ENCODE measurements around the gene C13orf46. TPM values are rescaled to one million over a fixed set of nuclear protein-coding genes. Genes with fewer than 3 reads are reported as not detected.

C13orf46 gene
- total RNA-seq, 8 experiments from 2014 or later = 0.08 to 1.0 (median 0.27) TPM

GRCh38 chr13:114015969-114016295 is 42.1 kb upstream of the C13orf46 start:
- no peak overlapping the region for H3K27ac ChIP-seq
- peaks cover 7 to 8% of the 10 kb centered on the region in 2 donors for H3K4me1 ChIP-seq (replicated peaks in 1 of 2)
- peak in 2 of 8 experiments; percentile 10 to 12 for ATAC-seq (replicated peaks in 6 of 8)
- no peak overlapping the region for H3K4me3 ChIP-seq
- 84 to 100% methylated on average over 1 to 5 of the region's 11 CpGs; no CpG with 5 or more reads in 8 of the 10 experiments for WGBS, 10 experiments
- in situ Hi-C loops (cut with MboI; ENCODE audit: low pct_unique_long_range_greater_than_20kb in 2 of 9, low sequenced_read_pairs in 9 of 9, unreplicated experiment in 9 of 9) = no loop called here

DNA sequence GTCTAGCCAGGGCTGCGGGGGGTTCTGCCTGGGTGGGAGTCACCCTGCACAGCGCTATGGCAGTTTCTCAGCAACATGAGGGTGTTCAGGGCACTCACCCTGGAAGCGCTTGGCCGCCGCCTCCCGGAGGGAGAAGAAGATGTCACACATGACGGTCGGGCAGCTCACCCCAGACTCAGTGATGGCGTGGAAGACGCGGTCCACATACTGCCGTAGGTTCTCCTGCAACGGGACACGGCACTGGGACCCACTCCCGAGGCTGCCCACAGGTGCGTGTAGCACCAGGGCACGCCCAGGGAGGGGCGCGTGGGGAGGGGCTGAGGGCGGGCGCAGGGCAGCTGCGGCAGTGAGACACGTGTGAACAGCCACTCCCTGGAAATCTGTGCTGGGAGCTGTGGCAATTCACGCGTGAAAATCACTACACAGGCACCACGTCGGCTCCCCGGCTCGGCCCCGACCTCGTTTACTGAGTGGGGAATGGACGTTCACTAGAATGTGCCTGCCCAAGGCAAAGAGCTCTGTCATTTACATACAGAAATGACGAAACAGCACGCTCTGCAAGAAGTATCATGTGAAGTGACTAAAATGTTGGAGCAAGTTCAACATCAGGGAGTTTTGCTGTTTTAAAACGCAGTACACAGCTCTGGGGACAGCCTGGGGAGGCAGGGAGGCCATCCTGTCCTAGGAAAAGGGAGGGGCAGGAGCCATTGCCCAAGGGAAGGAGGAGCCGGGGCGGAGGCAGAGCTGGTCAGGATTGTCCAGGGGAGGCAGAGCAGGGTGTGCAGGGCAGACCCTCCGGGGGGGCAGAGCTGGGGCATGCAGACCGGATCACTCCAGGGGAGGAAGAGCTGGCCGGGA is 41.5 kb upstream of the C13orf46 start:
- peaks cover 6 to 8% of the 10 kb centered on the region in 2 donors for H3K4me1 ChIP-seq (replicated peaks in 1 of 2)
- H3K27ac ChIP-seq = no peak overlapping the region
- in situ Hi-C loops (cut with MboI; ENCODE audit: low pct_unique_long_range_greater_than_20kb in 2 of 9, low sequenced_read_pairs in 9 of 9, unreplicated experiment in 9 of 9) = no loop called here
- peak in 7 of 8 experiments; percentile 18 to 93 (median 72) for ATAC-seq (replicated peaks in 6 of 8)
- no peak overlapping the region for H3K4me3 ChIP-seq
- 64 to 100% (median 83%) methylated on average over 1 to 5 of the region's 40 CpGs; no CpG with 5 or more reads in 6 of the 10 experiments for WGBS, 10 experiments

DNA sequence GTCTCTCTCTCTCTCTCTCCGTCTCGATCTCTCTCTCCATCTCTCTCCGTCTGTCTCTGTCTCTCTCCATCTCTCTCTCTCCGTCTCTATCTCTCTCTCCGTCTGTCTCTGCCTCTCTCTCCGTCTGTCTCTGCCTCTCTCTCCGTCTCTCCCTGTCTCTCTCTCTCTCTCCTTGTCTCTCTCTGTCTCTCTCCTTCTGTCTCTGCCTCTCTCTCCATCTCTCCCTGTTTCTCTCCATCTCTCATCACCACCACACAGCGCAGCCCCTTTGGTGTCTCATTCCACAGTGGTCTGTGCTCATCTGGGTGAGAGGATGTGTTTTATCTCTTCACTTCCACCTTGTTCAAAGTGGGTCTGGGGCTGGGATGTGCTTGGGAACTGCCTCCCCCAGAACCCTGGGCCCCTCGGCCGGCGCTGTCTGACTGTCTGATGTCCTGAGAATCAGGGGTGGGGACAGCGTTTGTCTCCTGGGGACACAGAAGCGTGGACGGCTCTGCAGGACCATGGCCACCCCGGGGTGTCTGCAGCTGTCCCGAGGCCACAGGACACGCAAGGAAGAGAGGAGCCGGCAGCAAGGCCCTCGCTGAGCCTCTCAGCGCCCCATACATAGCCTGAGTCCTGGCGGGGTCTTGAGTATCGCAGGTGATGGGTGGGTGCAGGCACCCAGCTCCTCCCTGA is 40.2 kb upstream of the C13orf46 start:
- Histone ChIP-seq H3K27ac (no peak overlapping the region), H3K4me3 (no peak overlapping the region), H3K4me1 (replicated peaks in 1 of 2) (peaks cover 3 to 8% of the 10 kb centered on the region in 2 donors)
- ATAC-seq (replicated peaks in 6 of 8) = no peak
- 89 to 100% (median 95%) methylated on average over 2 to 12 of the region's 22 CpGs for WGBS, 10 experiments
- in situ Hi-C loops (cut with MboI; ENCODE audit: low pct_unique_long_range_greater_than_20kb in 2 of 9, low sequenced_read_pairs in 9 of 9, unreplicated experiment in 9 of 9) = no loop called here

- H3K4me3 ChIP-seq = no peak overlapping the region
- ATAC-seq (replicated peaks in 6 of 8) = no peak
- H3K4me1 ChIP-seq (replicated peaks in 1 of 2) = peaks cover 3 to 8% of the 10 kb centered on the region in 2 donors
- 60 to 100% (median 73%) methylated on average over 1 to 4 of the region's 4 CpGs for WGBS, 10 experiments
- in situ Hi-C loops (cut with MboI; ENCODE audit: low pct_unique_long_range_greater_than_20kb in 2 of 9, low sequenced_read_pairs in 9 of 9, unreplicated experiment in 9 of 9) = no loop called here
- no peak overlapping the region for H3K27ac ChIP-seq
These were observed 39.5 kb upstream of the C13orf46 start for GRCh38 chr13:114013336-114013735.

DNA sequence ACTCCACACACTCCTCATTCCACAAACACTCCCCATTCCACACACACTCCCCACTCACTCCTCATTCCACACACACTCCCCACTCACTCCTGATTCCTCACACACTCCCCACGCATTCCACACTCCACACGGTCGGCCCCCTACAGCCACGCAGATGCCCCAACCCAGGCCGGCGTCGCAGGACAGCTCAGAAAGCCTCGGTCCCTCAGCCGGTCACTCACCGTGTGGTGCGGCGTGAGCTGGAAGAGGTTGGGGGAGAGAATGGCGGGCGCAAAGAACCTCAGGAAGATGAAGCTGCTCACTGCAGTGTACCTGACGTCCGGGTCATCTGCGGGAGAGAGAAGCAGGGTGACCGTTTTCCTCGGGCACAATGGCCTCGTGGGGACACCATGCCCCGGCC is 39.0 kb upstream of the C13orf46 start:
- 83 to 98% (median 93%) methylated on average over 1 to 11 of the region's 21 CpGs; no CpG with 5 or more reads in 1 of the 10 experiments for WGBS, 10 experiments
- ATAC-seq (replicated peaks in 6 of 8) = no peak
- Histone ChIP-seq H3K4me3 (no peak overlapping the region), H3K27ac (no peak overlapping the region), H3K4me1 (replicated peaks in 1 of 2) (peaks cover 3 to 8% of the 10 kb centered on the region in 2 donors)
- in situ Hi-C loops (cut with MboI; ENCODE audit: low pct_unique_long_range_greater_than_20kb in 2 of 9, low sequenced_read_pairs in 9 of 9, unreplicated experiment in 9 of 9) = no loop called here

GRCh38 chr13:114012141-114012540 is 38.3 kb upstream of the C13orf46 start:
- Histone ChIP-seq H3K4me3 (no peak overlapping the region), H3K27ac (no peak overlapping the region), H3K4me1 (replicated peaks in 1 of 2) (peaks cover 3 to 8% of the 10 kb centered on the region in 2 donors)
- WGBS, 10 experiments = 89 to 97% (median 93%) methylated on average over 3 to 6 of the region's 17 CpGs; no CpG with 5 or more reads in 6 of the 10 experiments
- in situ Hi-C loops (cut with MboI; ENCODE audit: low pct_unique_long_range_greater_than_20kb in 2 of 9, low sequenced_read_pairs in 9 of 9, unreplicated experiment in 9 of 9) = no loop called here
- ATAC-seq (replicated peaks in 6 of 8) = no peak

DNA sequence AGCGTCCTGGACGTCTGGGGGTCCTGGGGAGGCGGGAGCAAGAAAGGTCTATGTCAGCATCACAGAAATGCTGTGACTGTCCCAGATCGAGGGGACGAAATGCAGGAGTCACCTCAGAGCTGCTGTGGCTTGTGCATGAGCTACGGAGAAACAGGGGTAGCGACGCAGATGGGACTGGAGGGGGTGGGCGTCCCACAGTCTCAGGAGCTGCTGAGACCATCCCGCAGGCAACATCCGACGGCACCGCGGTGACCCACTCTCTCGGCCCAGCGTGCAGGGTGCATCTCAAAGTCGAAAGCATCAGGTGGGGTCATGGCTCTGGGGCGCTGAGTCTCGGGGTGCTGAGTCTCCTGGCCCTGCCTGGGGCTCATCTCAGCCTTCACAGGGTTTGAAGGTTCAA is 37.4 kb upstream of the C13orf46 start:
- 67 to 100% (median 97%) methylated on average over 3 to 5 of the region's 19 CpGs; no CpG with 5 or more reads in 7 of the 10 experiments for WGBS, 10 experiments
- H3K4me3 ChIP-seq = no peak overlapping the region
- no peak overlapping the region for H3K27ac ChIP-seq
- peaks cover 3 to 8% of the 10 kb centered on the region in 2 donors for H3K4me1 ChIP-seq (replicated peaks in 1 of 2)
- ATAC-seq (replicated peaks in 6 of 8) = no peak
- in situ Hi-C loops (cut with MboI; ENCODE audit: low pct_unique_long_range_greater_than_20kb in 2 of 9, low sequenced_read_pairs in 9 of 9, unreplicated experiment in 9 of 9) = no loop called here

DNA sequence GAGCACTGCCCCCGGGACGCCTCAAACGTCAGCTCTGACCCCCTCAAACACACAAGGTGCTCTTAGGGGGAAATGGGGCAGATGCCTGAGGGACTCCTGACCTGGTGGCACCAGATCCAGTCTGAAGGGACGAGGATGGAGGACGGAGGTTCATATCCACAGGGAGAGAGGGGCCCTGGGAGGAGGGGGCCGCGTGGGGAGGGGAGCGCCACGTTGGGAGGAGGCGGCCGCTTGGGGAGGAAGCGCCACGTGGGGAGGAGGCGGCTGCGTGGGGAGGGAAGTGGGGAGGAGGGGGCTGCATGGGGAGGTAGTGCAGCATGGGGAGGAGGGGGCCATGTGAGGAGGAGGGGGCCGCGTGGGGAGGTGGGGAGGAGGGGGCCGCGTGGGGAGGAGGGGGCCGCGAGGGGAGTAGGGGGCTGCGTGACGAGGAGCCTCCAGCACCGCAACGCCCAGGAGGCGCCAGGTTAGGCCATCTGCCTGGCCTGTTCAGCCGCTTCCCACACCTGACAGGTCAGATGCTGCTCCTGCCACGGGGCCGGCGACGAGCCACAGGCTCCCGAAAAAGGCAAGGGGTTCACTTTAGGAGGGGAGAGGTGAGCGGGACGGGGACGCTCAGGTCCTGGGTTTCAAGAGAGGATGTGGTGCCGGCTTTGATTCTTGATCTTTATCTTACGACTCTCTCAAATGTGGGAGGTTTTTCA is 36.7 kb upstream of the C13orf46 start:
- WGBS, 10 experiments = 95 to 100% (median 100%) methylated on average over 1 to 7 of the region's 37 CpGs; no CpG with 5 or more reads in 4 of the 10 experiments
- Histone ChIP-seq H3K27ac (no peak overlapping the region), H3K4me3 (no peak overlapping the region), H3K4me1 (replicated peaks in 1 of 2) (peaks cover 0 to 4% of the 10 kb centered on the region in 2 donors)
- in situ Hi-C loops (cut with MboI; ENCODE audit: low pct_unique_long_range_greater_than_20kb in 2 of 9, low sequenced_read_pairs in 9 of 9, unreplicated experiment in 9 of 9) = no loop called here
- ATAC-seq (replicated peaks in 6 of 8) = no peak

DNA sequence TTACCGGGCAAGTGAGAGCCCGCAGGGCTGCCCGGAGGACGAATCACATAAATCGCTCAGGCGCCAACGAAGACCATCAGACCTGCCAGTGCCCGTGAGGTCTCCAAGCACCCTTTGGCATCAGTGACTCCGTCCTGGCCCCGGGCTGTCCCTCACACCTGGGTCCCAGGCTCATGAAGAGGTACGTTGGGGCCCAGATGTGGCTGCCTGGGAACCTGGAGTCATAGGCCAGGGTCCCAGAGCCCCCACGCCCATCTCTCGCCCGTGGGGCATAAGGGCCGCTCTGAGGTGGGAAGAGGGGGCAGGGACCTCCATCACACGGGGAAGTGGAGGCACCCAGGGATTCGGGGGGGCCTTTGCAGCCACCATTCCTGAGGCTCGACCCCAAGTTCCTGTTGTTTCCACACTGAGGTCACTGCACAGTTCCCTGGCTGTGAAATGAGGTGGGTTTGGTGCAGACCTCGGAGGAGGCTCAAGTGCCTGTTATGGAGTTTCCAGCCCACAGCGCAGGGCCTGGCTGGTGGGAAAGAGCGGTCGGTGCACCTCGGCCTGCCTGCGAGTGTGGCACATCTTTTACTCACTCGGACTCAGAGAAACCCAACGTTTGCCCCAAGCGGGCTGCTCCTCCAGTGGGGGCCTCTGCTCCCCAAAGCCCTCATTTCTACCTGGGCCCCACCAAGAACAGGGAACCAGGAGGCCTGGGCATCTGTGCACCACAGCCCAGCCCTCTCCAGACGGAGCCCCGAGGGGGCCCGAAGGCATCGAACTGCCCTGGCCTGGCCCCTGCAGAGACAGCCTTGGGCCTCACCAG is 35.9 kb upstream of the C13orf46 start:
- Histone ChIP-seq H3K27ac (no peak overlapping the region), H3K4me3 (no peak overlapping the region), H3K4me1 (replicated peaks in 1 of 2) (no peaks in the 10 kb centered on the region)
- in situ Hi-C loops (cut with MboI; ENCODE audit: low pct_unique_long_range_greater_than_20kb in 2 of 9, low sequenced_read_pairs in 9 of 9, unreplicated experiment in 9 of 9) = no loop called here
- no peak for ATAC-seq (replicated peaks in 6 of 8)
- 80 to 100% (median 99%) methylated on average over 1 to 9 of the region's 31 CpGs; no CpG with 5 or more reads in 6 of the 10 experiments for WGBS, 10 experiments

DNA sequence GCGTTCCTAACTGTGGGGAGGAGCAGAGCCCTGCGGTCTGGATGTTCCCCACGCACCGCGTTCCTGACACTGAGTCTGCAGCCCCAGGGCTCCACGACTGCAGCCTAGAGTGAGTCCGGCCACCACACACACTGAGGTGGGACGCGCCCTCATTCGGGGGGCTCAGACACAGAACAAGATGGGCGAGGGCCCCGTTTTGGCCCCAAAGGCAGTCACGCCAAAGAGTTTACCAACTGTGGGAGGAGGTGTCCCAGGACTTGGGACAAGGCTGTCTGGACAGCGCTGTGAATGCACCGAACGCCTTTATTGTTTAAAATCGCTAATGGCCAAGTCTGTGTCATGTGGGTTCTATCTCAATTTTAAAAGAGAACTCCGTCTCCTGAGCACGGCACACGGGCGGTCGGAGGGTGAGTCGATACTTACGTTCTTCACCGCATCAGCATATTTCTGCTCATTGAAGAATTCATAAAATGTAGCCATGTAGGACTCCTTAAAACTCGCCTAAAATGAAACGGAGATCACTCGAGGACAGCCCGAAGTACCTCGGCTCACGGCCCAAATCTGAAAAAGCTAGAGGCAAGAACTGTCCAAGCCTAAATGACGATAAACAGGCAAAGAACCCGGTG is 35.2 kb upstream of the C13orf46 start:
- H3K4me3 ChIP-seq = no peak overlapping the region
- no peak overlapping the region for H3K27ac ChIP-seq
- no peak for ATAC-seq (replicated peaks in 6 of 8)
- in situ Hi-C loops (cut with MboI; ENCODE audit: low pct_unique_long_range_greater_than_20kb in 2 of 9, low sequenced_read_pairs in 9 of 9, unreplicated experiment in 9 of 9) = no loop called here
- H3K4me1 ChIP-seq (replicated peaks in 1 of 2) = no peaks in the 10 kb centered on the region
- 75 to 100% (median 92%) methylated on average over 4 to 21 of the region's 33 CpGs; no CpG with 5 or more reads in 1 of the 10 experiments for WGBS, 10 experiments

DNA sequence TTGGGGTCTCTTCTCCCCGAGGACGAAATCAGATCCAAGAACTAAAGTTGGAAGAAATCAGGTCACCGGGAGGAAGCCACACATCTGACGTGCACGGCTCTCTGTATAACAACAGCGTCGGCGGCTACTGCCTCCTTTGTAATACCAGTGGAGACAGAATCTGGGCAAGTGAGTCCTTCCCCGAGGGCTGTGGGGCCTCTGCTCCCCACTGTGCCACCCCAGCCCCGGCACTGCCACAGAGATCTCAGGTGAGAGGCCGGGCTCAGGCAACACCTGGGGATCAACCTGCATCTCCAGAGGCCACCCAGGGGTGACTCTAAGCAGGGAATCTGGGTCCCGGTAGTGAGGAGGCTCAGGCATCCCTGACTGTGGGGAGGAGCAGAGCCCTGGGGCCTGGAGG is 33.7 kb upstream of the C13orf46 start:
- Histone ChIP-seq H3K4me1 (replicated peaks in 1 of 2) (no peaks in the 10 kb centered on the region), H3K27ac (no peak overlapping the region), H3K4me3 (no peak overlapping the region)
- in situ Hi-C loops (cut with MboI; ENCODE audit: low pct_unique_long_range_greater_than_20kb in 2 of 9, low sequenced_read_pairs in 9 of 9, unreplicated experiment in 9 of 9) = no loop called here
- ATAC-seq (replicated peaks in 6 of 8) = no peak
- WGBS, 10 experiments = 80 to 81% methylated on average over 2 to 5 of the region's 12 CpGs; no CpG with 5 or more reads in 8 of the 10 experiments

- Histone ChIP-seq H3K4me1 (replicated peaks in 1 of 2) (no peaks in the 10 kb centered on the region), H3K4me3 (no peak overlapping the region), H3K27ac (no peak overlapping the region)
- 83 to 100% methylated on average over 1 of the region's 15 CpGs; no CpG with 5 or more reads in 8 of the 10 experiments for WGBS, 10 experiments
- peak in 1 of 8 experiments; percentile 55 for ATAC-seq (replicated peaks in 6 of 8)
- in situ Hi-C loops (cut with MboI; ENCODE audit: low pct_unique_long_range_greater_than_20kb in 2 of 9, low sequenced_read_pairs in 9 of 9, unreplicated experiment in 9 of 9) = no loop called here
These were observed 31.4 kb upstream of the C13orf46 start for GRCh38 chr13:114005206-114005724.

All from motor neuron (in vitro differentiated cells).